SW480 (cell line): ENCODE data around the gene AREL1.

ENCODE experiments used
- DNase-seq: peaks from one replicate; pipeline ENCODE4 v3.0.0-alpha.2; 2016; ENCODE audit warnings: low spot score

The AREL1 gene

GRCh38 chr14:74611650-74612349 is 101.1 kb downstream of the AREL1 start, which contains the start of gene LTBP2:
Gene LTBP2 (minus strand): TSS chr14:74612237. CDS start chr14:74611944, 293 bp downstream.
- DNase-seq = no peak
